ENCODE data around the gene TSPAN2.

Gene TSPAN2

DNA sequence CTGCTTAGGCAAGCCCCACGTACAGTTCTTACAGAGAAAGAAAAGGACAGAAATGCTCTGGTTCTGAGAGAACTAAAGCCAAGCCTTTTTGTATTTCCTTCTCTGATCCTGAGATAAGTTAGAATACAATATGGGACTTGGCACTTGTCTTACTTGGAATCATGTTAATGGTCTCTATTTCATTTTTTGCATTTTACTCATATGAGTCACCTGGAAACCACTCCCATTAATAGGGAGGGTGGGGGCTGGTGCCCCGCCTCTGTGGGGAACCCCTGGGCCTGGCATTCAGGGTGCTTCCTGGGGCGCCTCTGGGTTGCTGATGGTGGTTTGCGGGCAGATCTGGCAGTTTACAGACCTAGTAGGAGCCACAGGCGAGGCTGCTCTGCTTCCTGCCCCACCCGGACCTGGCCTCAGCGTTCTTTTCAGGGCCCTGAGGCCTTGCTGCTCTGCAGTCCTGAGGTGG, 26.7 kb downstream of the TSPAN2 start:
- TF ChIP-seq, protein P1, sequence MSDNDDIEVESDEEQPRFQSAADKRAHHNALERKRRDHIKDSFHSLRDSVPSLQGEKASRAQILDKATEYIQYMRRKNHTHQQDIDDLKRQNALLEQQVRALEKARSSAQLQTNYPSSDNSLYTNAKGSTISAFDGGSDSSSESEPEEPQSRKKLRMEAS (IDR thresholded peaks at IDR 0.05), result peak; percentile 50; the same call in 1 of the 2 replicates
- TF ChIP-seq EGR1 (IDR thresholded peaks at IDR 0.05) (no peak), ZBTB7A (IDR thresholded peaks at IDR 0.05; ENCODE audit: low read depth) (peak; percentile 38; the same call in 1 of the 2 replicates), CREB1 (IDR thresholded peaks at IDR 0.05; ENCODE audit: low read depth) (peak; percentile 39; the same call in 1 of the 2 replicates), CEBPB (IDR thresholded peaks at IDR 0.05) (0 out of 2 replicates have a peak, but pooled peaks have one; percentile 9), TAF1 (IDR thresholded peaks at IDR 0.05; ENCODE audit: low read depth) (peak; percentile 33; the same call in 1 of the 2 replicates), TEAD4 (IDR thresholded peaks at IDR 0.05) (peak; percentile 96), EP300 (IDR thresholded peaks at IDR 0.05; ENCODE audit: borderline replicate concordance) (peak; percentile 90), NFIC (IDR thresholded peaks at IDR 0.05) (peak; percentile 91), YY1 (IDR thresholded peaks at IDR 0.05; ENCODE audit: low read depth) (no peak), RAD21 (IDR thresholded peaks at IDR 0.05; ENCODE audit: low read depth) (no peak), FOXM1 (IDR thresholded peaks at IDR 0.05; ENCODE audit: borderline replicate concordance, low read depth) (peak; percentile 79), TCF12 (IDR thresholded peaks at IDR 0.05; ENCODE audit: low read depth) (peak; percentile 92)
- TF ChIP-seq, protein P2, sequence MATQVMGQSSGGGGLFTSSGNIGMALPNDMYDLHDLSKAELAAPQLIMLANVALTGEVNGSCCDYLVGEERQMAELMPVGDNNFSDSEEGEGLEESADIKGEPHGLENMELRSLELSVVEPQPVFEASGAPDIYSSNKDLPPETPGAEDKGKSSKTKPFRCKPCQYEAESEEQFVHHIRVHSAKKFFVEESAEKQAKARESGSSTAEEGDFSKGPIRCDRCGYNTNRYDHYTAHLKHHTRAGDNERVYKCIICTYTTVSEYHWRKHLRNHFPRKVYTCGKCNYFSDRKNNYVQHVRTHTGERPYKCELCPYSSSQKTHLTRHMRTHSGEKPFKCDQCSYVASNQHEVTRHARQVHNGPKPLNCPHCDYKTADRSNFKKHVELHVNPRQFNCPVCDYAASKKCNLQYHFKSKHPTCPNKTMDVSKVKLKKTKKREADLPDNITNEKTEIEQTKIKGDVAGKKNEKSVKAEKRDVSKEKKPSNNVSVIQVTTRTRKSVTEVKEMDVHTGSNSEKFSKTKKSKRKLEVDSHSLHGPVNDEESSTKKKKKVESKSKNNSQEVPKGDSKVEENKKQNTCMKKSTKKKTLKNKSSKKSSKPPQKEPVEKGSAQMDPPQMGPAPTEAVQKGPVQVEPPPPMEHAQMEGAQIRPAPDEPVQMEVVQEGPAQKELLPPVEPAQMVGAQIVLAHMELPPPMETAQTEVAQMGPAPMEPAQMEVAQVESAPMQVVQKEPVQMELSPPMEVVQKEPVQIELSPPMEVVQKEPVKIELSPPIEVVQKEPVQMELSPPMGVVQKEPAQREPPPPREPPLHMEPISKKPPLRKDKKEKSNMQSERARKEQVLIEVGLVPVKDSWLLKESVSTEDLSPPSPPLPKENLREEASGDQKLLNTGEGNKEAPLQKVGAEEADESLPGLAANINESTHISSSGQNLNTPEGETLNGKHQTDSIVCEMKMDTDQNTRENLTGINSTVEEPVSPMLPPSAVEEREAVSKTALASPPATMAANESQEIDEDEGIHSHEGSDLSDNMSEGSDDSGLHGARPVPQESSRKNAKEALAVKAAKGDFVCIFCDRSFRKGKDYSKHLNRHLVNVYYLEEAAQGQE (IDR thresholded peaks at IDR 0.05; ENCODE audit: low read depth), result no peak
- TF ChIP-seq, protein P3, sequence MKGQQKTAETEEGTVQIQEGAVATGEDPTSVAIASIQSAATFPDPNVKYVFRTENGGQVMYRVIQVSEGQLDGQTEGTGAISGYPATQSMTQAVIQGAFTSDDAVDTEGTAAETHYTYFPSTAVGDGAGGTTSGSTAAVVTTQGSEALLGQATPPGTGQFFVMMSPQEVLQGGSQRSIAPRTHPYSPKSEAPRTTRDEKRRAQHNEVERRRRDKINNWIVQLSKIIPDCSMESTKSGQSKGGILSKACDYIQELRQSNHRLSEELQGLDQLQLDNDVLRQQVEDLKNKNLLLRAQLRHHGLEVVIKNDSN (IDR thresholded peaks at IDR 0.05), result peak; percentile 12; the same call in 1 of the 2 replicates

- TF ChIP-seq, protein P2 (IDR thresholded peaks at IDR 0.05; ENCODE audit: low read depth), result peak; percentile 87
- TF ChIP-seq YY1 (IDR thresholded peaks at IDR 0.05; ENCODE audit: low read depth), result no peak
These were observed 28.8 kb downstream of the TSPAN2 start for GRCh38 chr1:115060501-115060900.

DNA sequence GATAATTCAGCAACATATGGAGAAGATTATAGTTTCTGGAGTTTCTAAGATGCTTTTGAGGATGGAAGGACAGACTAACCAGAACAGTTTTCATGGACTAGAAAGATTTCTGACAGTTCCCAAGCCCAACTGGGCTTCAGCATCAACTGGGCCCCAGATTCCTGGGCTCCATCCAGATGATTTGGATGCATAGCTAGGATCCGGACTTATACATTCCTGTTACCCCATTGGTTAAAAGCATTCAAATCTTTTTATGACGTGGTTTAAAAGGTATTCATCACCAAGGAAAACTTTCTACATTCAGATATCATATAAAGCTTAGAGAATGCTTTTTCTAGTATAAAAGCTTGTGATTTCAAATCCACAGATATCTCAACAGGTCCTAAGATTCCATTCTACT, 30.0 kb downstream of the TSPAN2 start:
- no peak for TF ChIP-seq TCF12 (IDR thresholded peaks at IDR 0.05; ENCODE audit: low read depth)
- no peak for TF ChIP-seq TAF1 (IDR thresholded peaks at IDR 0.05; ENCODE audit: low read depth)
- TF ChIP-seq, protein P2 (IDR thresholded peaks at IDR 0.05; ENCODE audit: low read depth), result no peak
- TF ChIP-seq FOXM1 (IDR thresholded peaks at IDR 0.05; ENCODE audit: borderline replicate concordance, low read depth), result no peak
- TF ChIP-seq YY1 (IDR thresholded peaks at IDR 0.05; ENCODE audit: low read depth), result no peak

DNA sequence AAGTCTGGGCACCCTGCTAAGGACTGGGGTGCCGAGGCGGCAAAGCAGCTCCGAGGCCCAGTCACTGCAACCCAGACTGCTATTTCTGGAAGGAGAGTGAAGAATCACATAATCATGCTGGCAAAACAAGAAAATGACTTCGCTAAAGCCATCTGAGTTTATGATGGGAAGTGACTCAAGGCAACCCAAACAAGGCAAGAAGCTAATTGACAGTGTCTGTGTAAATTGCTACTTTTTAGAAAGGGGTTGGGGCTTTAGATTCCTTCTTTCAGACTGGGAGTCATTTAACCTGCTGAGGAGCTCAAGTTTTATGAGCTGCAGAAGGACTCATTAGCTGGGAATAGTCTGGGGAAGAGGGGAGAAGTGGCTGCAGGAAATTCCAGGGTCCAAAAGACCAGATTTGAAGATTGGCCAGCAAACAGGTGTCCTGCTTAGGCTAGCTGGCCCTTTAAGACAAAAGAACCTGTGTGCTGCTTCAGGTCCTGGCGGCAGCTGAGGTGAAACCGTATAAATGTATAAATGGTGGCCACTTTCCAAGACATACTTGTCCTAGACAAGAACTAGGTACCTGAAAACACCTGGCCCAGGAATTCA, 31.5 kb downstream of the TSPAN2 start:
- TF ChIP-seq YY1 (IDR thresholded peaks at IDR 0.05; ENCODE audit: low read depth) (no peak), TCF12 (IDR thresholded peaks at IDR 0.05; ENCODE audit: low read depth) (peak; percentile 29; the same call in 1 of the 2 replicates)

- TF ChIP-seq TEAD4 (IDR thresholded peaks at IDR 0.05) (peak; percentile 99), TAF1 (IDR thresholded peaks at IDR 0.05; ENCODE audit: low read depth) (no peak), CREB1 (IDR thresholded peaks at IDR 0.05; ENCODE audit: low read depth) (no peak), YY1 (IDR thresholded peaks at IDR 0.05; ENCODE audit: low read depth) (no peak), RAD21 (IDR thresholded peaks at IDR 0.05; ENCODE audit: low read depth) (peak; percentile 10; the same call in 1 of the 2 replicates), FOXM1 (IDR thresholded peaks at IDR 0.05; ENCODE audit: borderline replicate concordance, low read depth) (peak; percentile 53; the same call in 1 of the 2 replicates), TCF12 (IDR thresholded peaks at IDR 0.05; ENCODE audit: low read depth) (peak; percentile 83), EGR1 (IDR thresholded peaks at IDR 0.05) (no peak), NFIC (IDR thresholded peaks at IDR 0.05) (peak; percentile 31; the same call in 1 of the 2 replicates), EP300 (IDR thresholded peaks at IDR 0.05; ENCODE audit: borderline replicate concordance) (peak; percentile 85; the same call in 1 of the 2 replicates), ZBTB7A (IDR thresholded peaks at IDR 0.05; ENCODE audit: low read depth) (no peak), CEBPB (IDR thresholded peaks at IDR 0.05) (peak; percentile 79; the same call in 1 of the 2 replicates)
- TF ChIP-seq, protein P3 (IDR thresholded peaks at IDR 0.05), result no peak
- TF ChIP-seq, protein P1 (IDR thresholded peaks at IDR 0.05), result peak; percentile 67
- TF ChIP-seq, protein P2 (IDR thresholded peaks at IDR 0.05; ENCODE audit: low read depth), result peak; percentile 39; the same call in 1 of the 2 replicates
These were observed 32.9 kb downstream of the TSPAN2 start for GRCh38 chr1:115056395-115056798.
